Hepatic stellate cell (primary cell): Measurements from ENCODE around the gene NLE1.
A peak's percentile ranks its signal among the peaks of the same experiment; 100 is the strongest.

Experiments used
- DNase-seq: peaks from one replicate; pipeline ENCODE4 v3.0.0; 2011; ENCODE audit warnings: low spot score

Gene NLE1

DNA sequence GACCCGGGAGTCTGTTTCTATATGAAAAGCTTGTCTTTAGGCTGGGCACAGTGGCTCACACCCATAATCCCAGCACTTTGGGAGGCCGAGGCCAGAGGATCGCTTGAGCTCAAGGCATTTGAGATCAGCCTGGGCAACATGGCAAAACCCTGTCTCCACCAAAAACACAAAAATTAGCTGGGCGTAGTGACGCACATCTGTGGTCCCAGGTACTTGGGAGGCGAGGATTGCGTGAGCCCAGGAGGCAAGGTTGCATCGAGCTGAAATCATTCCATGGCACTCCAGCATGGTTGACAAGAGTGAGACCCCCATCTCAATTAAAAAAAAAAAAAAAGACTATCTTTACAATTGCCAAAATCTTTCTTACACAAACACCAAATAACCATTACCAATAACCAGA is 55.9 kb downstream of the NLE1 start:
- no peak for DNase-seq

DNA sequence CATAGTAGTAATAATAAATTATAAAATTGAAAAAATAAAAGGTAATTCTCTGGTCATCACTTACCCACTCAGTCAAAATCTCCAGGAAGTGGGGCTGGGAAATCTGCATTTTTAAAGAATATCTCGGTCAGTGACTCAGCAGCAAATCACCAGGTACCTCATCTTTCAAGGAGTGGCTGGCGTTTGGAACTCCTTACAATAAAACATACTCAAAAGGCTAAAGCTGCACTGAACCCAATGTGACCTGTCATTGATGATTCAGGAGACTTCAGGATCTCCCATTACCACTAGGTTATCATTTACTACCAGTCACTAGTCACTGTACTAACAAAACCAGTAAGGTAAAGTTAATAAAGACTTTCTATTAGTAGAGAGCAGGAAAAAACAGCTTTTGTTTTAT is 57.1 kb downstream of the NLE1 start:
- no peak for DNase-seq

DNA sequence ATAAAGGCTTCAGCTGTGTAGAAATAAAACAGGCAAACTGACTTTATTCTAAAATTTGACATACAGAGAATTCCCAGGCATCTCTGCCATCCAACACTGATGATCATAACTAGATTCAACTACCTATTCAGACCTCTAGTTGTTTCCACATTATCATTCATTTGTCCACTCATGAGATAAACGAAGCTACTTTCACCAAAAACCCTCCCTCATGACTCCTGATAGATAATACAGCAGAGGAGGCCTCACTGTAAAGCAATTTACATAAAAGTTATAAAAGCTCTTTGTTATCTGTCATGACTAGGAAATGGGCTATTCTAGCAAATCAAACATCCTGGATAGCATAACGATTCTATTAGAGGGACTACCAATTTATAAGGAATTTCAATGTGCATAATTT is 59.0 kb downstream of the NLE1 start:
- no peak for DNase-seq

DNA sequence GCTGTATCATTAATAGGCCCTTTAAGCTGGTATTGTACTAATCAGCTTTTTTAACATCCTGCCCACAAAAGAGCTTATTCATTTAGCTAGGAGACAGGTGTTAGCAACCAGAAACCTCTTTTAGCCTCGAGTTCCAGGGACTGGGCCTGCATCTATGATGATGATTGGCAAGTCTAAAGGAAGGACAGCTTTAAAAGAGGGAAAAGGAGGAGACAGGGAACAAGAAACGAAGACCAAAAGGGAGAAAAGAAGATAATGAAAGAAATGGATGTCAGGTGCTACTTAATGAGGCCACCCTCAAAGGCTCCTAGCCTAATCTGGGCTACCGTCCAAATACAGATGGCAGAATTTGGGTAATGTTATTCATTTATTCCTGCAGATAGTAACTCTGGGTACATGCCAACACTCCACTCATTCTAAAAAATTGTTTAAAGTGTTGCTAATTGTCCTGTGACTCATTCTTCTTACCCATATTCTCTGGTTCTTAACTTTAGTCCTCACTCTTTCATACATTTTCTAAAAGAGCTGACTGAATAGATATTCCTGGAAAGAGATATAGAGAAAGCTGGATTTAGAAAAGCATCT is 59.9 kb downstream of the NLE1 start:
- peak; percentile 42 for DNase-seq

DNA sequence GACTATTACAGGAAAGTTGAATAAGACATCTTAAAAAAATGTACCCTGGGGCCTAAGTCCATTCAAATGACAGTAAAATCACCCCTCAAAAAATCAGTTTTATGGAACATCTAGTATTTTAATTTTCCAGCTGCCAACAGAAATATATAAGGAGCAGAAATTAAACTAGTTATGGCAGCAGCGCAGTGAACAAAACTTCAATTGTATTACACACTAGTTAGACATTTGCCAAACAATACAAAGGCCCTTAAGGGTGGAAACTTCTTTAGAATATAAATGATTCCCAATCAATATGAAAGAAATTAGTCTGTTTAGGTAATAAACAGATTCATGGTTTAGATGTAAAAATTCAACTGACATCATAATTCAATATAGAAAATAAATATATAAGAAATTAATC is 60.5 kb downstream of the NLE1 start:
- no peak for DNase-seq

DNA sequence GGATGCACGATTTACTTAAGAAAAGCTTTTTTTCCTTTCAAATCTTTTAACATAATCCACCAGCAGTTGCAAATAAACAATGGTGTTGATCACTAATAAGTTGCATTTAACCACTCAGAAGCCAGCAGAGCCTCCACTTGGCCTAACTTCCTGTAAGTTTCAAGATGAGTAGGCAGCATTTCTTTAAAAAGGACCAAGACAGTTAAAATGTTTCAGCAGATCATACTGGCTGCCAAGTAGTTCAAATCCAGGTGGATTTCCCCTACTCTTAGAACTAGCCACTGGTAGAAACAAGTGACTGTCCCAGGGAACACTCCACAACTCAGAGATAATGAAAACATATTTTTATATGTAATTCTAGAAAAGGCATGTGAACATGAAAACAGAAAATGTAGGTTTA is 61.6 kb downstream of the NLE1 start:
- DNase-seq: no peak

DNA sequence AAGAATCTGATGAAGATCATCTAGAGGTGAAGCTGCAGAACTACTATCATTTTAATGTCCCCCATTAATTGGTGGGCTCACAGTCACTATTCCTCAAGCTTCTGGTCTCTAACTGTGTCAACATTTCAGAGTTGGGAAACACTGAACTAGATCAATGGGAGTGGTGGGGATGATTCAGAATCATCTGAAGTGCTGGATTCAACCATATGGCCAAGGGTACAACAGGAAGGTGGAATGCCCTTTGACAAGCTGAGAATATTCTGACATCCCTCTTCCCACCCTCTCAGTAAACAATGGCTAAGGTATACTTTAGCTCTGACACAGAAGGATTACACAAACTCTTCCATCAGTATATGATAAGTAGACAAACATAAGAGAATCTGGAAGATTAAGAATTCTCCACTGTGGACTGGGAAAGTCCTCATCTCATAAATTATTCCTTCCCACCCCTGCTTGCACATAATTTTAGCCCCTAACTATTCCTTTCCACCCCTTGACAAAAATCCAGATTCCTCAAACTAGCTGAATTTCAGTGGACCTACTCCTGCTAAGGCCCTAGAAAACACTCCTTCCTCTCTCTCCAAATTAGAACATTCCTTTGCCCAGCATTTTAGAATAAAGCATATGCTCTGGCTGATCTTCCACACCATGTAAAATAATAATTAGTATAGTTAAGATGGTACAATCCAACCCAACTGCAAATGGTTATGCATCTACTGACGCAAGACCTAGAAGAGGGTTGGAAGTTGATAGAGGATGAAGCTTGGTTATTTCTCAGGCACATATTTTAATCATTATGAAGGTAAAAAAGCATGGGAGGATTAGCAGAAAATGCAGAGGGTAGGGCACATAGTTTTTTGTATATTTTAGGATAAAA is 62.3 kb downstream of the NLE1 start:
- no peak for DNase-seq
